ENCODE measurements around the gene SGPP2.

DNA sequence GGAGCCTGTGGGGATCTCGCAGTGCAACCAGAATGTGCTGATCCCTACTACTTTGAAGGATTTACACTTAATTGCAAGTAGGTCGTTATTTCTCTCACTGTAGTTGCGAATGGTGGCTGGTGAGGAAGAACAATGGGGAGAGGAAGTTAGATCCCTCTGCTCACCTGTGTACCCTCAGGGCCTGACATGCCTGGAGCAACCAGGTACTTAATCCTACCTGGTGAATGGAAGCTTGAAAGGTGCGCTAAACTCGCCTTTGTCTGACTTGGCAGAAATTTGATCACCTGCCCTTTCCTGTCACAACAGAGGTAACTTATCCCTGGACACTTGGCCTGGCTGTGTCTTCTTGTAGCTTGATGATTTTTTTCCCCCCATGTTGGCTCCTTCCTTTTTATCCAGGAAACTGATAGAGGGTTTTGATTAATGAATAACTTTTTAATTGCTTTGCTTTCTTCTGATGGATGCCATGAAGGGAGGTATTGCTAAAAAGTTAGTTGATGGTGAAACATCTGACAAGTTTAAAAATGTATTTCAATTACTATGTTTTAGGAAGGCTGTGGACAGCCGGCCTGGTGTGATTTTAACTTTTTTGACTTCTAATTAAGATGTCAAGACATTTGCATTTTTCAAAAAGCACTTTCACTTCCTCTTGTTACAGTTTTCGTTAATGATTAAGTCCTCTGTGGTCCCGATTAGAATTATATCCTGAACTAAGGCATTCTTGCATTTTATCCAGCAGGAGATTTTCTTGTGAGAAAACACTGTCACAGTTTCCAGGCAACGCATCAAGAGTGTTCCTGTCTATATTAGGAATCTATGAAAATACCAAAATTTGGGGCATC lies 9.2 kb downstream of the SGPP2 start:
- TF ChIP-seq, protein P1, sequence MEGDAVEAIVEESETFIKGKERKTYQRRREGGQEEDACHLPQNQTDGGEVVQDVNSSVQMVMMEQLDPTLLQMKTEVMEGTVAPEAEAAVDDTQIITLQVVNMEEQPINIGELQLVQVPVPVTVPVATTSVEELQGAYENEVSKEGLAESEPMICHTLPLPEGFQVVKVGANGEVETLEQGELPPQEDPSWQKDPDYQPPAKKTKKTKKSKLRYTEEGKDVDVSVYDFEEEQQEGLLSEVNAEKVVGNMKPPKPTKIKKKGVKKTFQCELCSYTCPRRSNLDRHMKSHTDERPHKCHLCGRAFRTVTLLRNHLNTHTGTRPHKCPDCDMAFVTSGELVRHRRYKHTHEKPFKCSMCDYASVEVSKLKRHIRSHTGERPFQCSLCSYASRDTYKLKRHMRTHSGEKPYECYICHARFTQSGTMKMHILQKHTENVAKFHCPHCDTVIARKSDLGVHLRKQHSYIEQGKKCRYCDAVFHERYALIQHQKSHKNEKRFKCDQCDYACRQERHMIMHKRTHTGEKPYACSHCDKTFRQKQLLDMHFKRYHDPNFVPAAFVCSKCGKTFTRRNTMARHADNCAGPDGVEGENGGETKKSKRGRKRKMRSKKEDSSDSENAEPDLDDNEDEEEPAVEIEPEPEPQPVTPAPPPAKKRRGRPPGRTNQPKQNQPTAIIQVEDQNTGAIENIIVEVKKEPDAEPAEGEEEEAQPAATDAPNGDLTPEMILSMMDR (IDR thresholded peaks at IDR 0.05; ENCODE audit: low read length): no peak
- no peak for TF ChIP-seq EZH2 (optimal IDR thresholded peaks at IDR 0.05; ENCODE audit: low read depth, low read length)
